ENCODE data around the gene SPOCK2. TPM values are rescaled to one million over a fixed set of nuclear protein-coding genes. Genes with fewer than 3 reads are reported as not detected.

The SPOCK2 gene
- total and polyA plus RNA-seq, 9 donors: 1.4 to 77.7 (median 8.7) TPM

- Histone ChIP-seq H3K4me1 (ENCODE audit: insufficient read depth) (peaks cover 6% of the 10 kb centered on the region), H3K36me3 (no peaks in the 10 kb centered on the region), H3K27me3 (no peaks in the 10 kb centered on the region), H3K27ac (no peak overlapping the region), H3K4me3 (no peak overlapping the region), H3K9me3 (no peaks in the 10 kb centered on the region)
- no peak for TF ChIP-seq EP300 (IDR thresholded peaks at IDR 0.05)
- no peak for TF ChIP-seq POLR2A (IDR thresholded peaks at IDR 0.05)
- no peak for TF ChIP-seq CTCF (IDR thresholded peaks at IDR 0.05)
- 95 to 98% (median 97%) methylated on average over 2 of the region's 2 CpGs for WGBS, 3 donors
- intact Hi-C loops (cut with DNase I): no loop called here
- DNase-seq: no peak
Measured at GRCh38 chr10:72094574-72094973, 6.2 kb upstream of the SPOCK2 start.

- Histone ChIP-seq H3K27me3 (no peaks in the 10 kb centered on the region), H3K36me3 (no peaks in the 10 kb centered on the region), H3K4me1 (ENCODE audit: insufficient read depth) (peaks cover 8% of the 10 kb centered on the region), H3K27ac (no peak overlapping the region), H3K9me3 (no peaks in the 10 kb centered on the region), H3K4me3 (no peak overlapping the region)
- WGBS, 3 donors: 73 to 86% (median 74%) methylated on average over 4 of the region's 4 CpGs
- no peak for DNase-seq
- intact Hi-C loops (cut with DNase I): no loop called here
- no peak for TF ChIP-seq EP300 (IDR thresholded peaks at IDR 0.05)
- no peak for TF ChIP-seq POLR2A (IDR thresholded peaks at IDR 0.05)
- no peak for TF ChIP-seq CTCF (IDR thresholded peaks at IDR 0.05)
Measured at GRCh38 chr10:72093450-72093849, 5.1 kb upstream of the SPOCK2 start.

GRCh38 chr10:72092987-72093386, 4.6 kb upstream of the SPOCK2 start:
- intact Hi-C loops (cut with DNase I): no loop called here
- WGBS, 3 donors: 92 to 98% (median 96%) methylated on average over 2 of the region's 2 CpGs
- Histone ChIP-seq H3K27ac (no peak overlapping the region), H3K9me3 (no peaks in the 10 kb centered on the region), H3K36me3 (no peaks in the 10 kb centered on the region), H3K4me1 (ENCODE audit: insufficient read depth) (peaks cover 11% of the 10 kb centered on the region), H3K27me3 (no peaks in the 10 kb centered on the region), H3K4me3 (no peak overlapping the region)
- no peak for DNase-seq
- TF ChIP-seq POLR2A (IDR thresholded peaks at IDR 0.05) (no peak), CTCF (IDR thresholded peaks at IDR 0.05) (no peak), EP300 (IDR thresholded peaks at IDR 0.05) (no peak)

GRCh38 chr10:72092171-72092924, 4.0 kb upstream of the SPOCK2 start:
- Histone ChIP-seq H3K27ac (no peak overlapping the region), H3K27me3 (no peaks in the 10 kb centered on the region), H3K4me3 (no peak overlapping the region), H3K36me3 (no peaks in the 10 kb centered on the region), H3K4me1 (ENCODE audit: insufficient read depth) (peaks cover 13% of the 10 kb centered on the region), H3K9me3 (no peaks in the 10 kb centered on the region)
- DNase-seq: no peak
- TF ChIP-seq CTCF (IDR thresholded peaks at IDR 0.05) (no peak), EP300 (IDR thresholded peaks at IDR 0.05) (no peak), POLR2A (IDR thresholded peaks at IDR 0.05) (no peak)
- intact Hi-C loops (cut with DNase I): no loop called here
- WGBS, 3 donors: 93 to 95% (median 94%) methylated on average over 8 of the region's 8 CpGs
